Mucosa of gallbladder (tissue), 1 donor: Measurements from ENCODE around the gene LIN54. TPM values are rescaled to one million over a fixed set of nuclear protein-coding genes. Genes with fewer than 3 reads are reported as not detected.
"Not testable (repeated sequence)": the region's sequence is repeated elsewhere in the genome, so short reads cannot be mapped to it uniquely, and the experiment has no call there.

Source experiments
- DNase-seq: peaks from one replicate; pipeline ENCODE4 v3.0.0-alpha.2; 2020; ENCODE audit warnings: low spot score
- total RNA-seq: library from RNA; stranded (reverse); gene quantifications from one replicate; pipeline ENCODE4 v1.2.1, GENCODE V29; 2021
- donor health status: DM: no; HTN: no; CAD: no.

Gene LIN54
- total RNA-seq, 1 donor from 2014 or later = 11.5 TPM

DNA sequence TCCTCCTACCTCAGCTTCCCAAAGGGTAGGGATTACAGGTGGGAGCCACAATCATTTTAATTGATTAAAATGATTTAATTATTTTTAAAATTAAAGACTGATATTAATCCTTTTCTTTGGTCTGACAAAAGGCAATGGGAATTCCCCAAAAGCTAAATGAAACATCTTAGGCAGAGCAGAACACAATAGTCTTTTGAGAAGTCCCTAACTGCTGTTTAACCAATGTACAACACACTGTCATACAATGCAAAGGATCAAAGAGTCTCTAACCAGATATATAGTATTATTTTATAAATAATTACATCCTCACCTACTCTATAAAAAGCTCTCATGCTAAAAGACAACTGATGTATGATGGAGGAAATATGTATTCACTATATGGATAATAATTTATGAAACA is 63.1 kb downstream of the LIN54 start:
- no peak for DNase-seq

DNA sequence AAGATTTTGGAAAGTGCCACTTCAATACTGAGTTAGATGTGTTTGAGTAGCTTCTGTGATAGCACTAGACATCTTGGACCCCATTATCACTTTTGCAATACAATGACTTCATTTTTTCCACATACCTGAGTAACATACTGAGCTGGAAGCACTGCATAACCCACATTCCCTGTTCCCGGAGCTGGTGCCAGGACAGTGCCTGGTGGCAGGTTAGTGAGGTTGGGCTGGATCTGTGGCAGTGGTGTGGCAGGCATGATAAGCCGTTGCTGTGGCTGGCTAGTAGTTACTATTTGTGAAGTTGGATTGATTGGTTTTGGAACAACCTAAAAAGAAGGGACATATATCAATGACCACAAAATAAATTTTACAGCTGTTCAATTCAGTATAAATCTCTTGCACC is 71.2 kb downstream of the LIN54 start:
- DNase-seq = no peak

DNA sequence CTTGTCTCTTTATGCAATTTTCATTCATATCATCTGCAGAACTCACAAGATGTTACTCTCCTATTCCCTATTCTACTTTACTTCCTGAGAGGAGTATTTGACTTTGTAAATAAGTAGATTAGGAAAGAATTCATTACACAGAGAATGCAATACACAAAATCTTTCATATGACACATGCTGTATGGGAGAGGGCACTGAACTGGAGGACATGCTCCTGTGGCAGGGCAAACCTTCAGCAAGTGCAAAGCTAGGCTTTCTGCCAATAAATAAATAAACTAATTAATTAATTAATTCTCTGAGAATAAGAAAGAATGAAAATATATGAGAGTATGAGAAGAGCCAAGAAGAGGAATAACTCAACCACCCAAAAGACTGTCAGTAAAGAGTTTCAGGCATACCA is 76.2 kb downstream of the LIN54 start:
- no peak for DNase-seq

DNA sequence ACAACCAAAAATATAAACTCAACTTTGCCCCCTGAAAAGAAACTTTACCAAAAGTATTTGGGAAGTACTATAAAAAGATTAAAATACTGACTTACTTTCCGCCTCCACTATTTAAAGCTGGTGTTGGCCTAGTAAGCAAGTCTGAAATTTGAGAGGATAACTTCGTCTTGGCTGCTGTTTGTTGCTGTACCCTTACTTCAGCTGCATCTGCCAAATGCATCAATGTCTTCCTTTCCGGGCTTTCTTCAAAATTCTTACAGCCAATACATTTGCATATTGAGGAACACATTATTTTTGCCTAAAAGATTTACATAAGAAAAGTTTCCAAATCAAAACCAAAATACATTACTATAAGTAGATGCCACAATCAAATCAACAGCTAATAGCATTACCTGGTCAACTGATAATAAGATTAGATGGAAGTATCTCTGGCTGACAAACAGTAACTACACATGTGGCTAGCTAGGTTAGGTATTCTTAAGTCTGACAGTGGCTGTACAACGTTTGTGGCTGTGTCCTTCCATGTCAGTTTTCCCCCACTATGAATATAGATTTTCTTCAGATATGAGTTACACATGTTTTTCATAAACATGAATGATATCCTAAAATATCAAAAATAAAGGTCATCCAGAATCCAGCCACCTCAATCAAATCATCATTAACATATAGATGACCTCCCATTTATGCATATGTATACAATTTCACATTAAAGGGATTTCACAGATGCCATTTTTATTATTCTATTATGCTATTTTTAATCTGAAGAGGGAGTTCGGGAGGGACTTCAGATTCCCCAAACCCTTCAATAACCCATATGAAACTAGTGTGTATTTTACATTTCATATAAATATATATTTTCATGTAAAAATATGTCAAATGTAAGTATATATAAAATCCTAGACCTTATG is 79.5 kb downstream of the LIN54 start:
- no peak for DNase-seq

DNA sequence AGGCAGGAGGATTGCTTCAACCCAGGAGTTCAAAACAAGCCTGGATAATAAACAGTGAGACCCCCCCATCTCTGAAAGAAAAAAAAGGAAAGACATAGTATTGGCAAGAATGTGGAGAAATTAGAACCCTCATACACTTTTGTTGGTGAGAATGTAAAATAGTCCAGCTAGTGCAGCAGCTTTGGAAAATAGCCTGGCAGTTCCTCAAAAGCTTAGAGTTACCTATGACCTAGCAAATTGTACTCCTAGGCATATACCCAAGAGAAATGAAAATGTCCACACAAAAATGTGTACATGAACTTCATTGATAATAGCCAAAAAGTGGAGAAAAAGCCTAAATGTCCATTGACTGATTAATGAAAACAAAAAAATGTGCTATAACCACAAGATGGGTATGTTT is 88.8 kb downstream of the LIN54 start:
- DNase-seq = no peak

DNA sequence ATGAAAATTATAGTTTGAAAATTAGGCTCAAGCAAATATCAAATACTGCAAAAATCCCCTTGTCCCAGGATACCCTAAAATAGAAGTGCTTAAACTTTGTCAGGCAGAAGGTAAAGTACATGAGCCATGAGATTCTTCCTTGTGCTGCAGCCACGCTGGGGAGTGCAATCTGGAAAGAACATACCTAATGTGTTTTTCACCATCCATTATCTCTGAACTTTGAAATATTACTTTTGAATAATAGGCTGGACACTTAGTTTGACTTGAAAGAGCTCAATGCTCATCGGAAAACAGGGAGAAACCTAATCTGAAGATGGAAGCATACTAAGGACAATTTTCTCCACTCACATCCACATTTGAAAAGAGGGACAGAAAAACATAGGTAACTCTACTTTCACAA is 91.2 kb downstream of the LIN54 start:
- DNase-seq = no peak

DNA sequence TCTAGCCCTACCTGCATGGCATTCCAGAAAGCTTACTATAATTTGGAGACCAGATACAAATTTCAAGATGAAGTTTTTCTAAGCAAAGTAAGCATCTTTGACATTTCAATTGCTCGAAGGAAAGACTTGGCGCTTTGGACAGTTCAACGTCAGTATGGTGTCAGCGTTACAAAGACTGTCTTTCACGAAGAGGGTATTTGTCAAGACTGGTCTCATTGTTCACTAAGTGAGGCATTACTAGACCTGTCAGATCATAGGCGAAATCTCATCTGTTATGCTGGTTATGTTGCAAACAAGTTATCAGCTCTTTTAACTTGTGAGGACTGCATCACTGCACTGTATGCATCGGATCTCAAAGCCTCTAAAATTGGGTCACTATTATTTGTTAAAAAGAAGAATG is 92.5 kb downstream of the LIN54 start:
- no peak for DNase-seq

DNA sequence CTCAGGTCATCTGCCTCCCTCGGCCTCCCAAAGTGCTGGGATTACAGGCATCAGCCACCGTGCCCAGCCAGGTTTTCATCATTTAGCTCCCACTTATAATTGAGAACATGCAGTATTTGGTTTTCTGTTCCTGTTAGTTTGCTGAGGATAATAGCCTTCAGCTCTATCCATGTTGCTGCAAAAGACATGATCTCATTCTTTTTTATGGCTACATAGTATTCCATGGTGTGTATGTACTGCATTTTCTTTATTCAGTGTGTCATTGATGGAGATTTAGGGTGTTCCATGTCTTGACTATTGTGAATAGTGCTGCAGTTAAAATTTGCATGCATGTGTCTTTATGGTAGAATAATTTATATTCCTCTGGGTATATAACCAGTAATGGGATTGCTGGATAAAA is 96.7 kb downstream of the LIN54 start:
- not testable (repeated sequence) for DNase-seq

DNA sequence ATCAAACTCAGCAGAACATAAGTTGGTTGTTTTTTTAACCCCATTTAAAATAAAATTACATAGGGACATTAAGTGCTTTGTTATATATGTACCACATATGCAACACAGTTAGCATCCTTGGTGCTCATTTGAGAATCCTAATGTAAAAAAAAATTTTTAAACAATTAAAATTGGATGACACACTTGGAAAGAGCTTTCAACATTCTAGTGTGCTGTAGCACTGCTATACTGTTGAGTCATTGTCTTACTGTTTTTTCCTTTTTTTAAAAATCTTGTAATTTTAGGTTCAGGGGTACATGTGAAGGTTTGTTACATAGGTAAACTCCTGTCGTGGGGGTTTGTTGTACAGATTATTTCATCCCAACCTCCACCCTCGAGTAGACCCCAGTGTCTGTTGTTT is 97.3 kb downstream of the LIN54 start:
- no peak for DNase-seq

DNA sequence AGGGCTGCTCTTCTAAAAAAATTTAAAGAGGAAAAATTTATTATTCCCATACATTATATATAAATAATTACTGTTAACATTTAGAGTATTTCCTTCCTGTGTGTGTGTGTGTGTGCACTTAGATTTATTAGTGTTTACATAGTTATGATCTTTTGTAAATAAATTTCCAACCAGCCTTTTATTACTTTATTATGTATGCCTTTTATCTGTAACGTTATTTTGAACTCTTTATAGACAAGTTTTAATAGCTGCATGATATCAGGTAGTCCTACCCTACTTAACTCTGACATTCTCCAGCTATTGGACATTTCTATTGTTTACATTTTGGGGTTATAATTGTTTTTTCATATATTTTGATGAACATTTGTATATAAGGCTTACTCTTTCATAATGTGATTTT is 101.3 kb downstream of the LIN54 start:
- DNase-seq = no peak

DNA sequence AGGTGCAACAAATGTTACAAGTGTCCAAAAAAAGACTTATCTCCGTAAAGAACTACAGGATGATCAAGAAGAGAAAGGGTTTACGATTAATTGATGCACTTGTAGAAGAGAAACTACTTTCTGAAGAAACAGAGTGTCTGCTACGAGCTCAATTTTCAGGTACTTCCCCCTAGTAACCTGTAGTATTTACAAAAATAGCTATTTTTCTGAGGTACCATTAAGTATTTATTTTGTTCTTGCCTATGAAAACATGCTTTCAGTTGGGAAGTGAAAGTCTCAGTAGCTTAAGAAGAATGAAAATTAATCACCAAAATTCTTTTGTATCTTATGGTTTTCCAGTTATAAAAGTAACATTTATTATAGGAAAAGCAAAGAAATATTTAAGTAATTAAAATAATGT is 104.2 kb downstream of the LIN54 start:
- no peak for DNase-seq

DNA sequence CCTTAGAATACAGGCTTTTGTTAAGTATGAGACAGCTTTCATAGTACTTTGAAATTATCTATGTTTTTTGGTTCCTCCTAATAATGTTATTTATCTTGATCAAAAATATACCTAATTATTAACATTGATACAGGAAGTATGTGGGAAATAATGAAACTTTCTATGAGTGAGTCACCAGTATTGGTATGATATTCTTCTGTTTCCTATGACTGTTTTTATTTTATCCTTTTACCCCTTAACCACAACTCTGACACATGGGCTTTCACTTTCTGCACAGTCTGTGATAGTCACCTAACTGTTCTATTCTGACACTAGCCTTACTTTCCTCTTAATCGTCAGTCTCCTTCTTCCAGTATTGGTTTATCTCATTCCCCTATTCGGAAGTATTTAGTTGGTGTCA is 105.4 kb downstream of the LIN54 start:
- DNase-seq = no peak

DNA sequence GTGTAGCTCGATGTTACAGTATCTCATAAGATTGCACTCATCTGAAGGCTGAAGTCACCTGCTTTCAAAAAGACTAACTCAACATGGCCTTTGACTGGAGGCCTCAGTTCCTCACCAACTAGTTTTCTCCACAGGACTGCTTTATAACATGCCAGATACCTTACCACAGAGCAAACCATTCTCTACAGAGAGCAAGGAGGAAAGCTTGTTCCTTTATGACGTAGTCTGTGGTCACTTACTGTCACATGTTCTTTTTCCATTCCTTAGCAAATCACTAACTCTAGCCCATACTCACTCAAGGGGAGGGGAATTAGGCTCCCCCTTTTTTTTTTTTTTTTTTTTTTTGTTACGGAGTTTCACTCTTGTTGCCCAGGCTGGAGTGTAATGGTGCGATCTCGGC is 106.9 kb downstream of the LIN54 start:
- DNase-seq = no peak

DNA sequence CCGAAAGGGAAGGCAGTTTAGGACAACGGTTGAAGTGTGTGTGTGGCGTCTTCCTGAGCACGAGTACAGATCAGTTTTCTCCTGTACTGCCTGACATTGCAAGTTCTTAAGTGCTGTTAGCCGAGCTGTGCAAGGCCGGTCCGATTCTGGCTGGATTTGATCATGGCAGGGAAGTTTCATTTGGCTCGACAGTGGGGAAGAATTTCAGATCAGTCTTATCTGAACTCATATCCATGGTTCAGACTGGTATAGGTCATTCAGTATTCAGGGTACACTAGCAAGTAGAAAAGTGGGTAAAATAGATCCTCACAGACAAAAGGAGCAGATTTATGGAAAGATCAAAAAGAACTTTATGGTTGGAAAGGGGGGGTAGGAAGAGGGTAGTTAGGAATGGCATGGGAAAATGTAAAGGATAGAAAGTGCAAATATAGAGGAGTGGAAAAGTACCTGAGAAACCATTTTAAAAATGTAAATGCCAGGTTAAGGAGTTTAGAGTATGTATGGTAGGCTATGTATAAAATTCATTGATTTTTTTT is 109.4 kb downstream of the LIN54 start:
- DNase-seq = no peak

DNA sequence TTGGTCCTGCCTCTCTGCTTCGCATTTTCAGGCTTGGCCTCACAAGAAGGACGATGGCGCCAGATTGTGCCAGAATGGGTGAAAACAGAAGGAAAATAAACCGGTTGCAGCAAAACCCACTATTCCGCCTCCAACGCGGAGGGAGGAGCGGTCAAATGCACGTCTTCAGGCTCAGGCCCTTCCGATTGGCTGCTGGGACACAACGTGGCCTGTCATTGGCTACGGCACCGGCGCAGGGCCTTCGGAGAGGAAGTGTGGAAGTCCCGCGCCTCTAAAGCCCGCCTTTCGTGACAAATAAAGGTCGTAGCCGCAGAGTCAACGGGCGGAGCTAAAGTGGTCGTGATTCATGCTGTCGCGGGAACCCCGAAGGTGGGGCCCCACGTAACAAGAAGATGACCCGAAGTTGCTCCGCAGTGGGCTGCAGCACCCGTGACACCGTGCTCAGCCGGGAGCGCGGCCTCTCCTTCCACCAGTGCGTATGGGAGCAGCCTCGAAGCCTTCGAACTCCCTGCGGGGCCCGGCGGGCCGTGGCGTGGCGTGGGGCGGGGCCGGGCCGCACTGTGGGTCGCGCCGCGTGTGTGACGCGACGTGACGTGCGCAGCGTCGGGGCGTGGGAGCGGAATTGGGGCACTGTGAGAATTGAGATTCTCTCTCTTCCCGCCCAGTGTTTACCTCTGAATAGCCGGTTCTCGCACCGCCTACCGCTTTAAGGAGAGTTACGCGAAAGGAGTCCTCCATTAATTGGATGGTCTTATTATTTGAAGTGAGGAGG is 110.0 kb downstream of the LIN54 start, which contains the start of gene THAP9:
THAP9 (plus strand) TSS at position 325 of the 772 bp plus-strand sequence; CDS start at position 393, 68 bp downstream.
- DNase-seq = peak; percentile 99

DNA sequence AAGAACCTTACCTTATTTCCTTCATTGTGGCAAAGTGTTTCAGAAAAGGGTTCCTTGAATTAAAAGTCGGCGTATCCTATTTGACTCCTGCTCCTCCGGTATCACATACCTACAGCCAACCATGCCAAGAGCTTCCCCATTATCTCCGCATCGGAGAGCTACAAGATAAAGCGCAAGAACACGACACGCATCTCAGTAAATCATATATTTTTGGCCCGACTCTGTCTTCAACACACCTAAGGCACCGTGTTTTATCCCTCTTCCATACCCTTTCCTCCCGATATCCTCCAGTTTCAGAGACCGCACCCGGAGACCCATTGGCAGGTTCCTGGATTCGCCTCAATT is 110.6 kb downstream of the LIN54 start:
- no peak for DNase-seq

DNA sequence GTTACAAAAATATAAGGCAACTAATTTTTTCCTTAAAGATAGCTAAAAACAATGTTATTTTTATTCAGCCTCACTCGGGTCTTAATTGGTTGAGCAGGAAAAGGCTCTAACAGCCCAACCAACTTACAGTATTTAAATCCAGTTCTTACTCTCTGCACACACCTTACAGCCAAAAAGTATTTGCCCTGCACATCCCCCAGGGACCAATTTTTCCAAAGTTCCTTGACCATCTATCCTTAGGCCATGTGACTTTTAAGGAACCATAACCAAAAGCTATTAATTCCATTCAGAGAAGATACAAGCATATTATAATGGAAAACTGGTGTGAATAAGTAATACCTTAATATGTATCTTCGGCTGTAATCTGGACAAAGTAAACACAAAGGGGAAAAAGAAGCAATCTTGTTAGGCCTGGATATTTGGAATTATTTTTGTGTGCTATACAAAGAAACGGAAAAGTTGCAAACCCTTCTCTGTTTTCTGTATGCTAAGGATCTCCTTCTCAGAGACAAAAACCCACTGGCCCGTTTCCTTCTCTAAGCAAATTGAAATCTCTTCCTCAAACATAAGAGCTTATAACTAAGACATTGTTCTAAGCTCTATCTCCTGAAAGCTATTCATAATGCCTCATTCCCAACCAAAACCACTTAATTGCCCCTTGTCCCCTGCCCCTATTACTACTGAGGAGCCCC is 111.1 kb downstream of the LIN54 start:
- DNase-seq = no peak

DNA sequence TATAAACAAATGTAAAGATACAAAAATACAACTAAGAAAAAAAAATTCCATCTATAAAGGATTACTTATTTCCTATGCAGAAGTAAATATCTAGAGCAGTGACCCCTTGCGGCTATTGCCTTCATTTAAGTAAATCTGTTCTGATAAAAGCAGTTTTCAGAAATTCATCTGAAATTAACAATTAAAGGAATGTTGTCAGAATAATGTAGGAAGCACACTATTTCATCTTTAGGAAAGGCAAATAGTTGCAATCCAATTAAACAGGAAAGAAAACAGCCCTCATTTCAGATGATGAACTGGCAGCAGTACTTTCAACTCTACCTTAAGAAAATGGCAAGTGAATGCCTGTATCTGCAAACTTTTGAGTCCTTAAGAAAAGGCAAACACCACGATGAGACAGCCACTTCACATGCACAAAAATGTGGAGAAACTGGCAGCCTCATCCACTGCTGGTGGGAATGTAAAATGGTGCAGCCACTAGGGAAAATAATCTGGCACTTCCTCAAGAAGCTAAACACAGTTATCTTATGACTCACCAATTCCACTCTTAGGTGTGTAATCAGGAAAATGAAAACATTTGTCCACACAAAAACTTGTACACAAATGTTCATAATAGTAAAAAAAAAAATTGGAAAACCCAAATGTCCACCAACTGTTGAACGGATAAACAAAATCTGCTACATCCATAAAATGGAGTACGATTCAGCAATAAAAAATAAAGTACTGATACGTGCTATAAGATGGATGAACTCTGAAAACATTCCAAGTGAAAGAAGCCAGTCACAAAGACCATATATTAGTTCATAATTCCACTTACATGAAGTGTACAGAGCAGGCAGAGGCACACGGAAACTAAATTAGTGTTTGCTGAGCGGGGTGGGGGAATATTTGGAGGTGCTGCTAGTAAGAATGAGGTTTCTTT is 112.0 kb downstream of the LIN54 start:
- DNase-seq = peak; percentile 15

DNA sequence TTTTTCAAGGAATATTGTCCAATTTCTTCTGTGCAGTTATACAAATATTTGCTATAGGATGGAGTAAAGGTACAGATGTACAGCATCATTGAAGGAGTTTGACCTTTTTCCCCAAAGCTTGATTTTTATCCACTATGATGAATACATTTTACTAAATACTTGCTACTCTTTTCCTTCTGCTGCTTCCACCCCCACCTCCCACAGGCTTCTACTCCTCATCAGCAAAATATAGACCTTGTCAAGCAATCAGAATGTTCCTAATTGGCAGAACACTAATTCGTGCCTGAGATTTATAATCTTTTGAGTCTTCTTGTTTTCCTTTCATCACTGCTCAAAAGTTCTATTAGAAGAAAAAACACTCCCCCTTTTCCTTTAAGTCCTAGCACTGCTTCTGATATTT is 113.9 kb downstream of the LIN54 start:
- DNase-seq = no peak

DNA sequence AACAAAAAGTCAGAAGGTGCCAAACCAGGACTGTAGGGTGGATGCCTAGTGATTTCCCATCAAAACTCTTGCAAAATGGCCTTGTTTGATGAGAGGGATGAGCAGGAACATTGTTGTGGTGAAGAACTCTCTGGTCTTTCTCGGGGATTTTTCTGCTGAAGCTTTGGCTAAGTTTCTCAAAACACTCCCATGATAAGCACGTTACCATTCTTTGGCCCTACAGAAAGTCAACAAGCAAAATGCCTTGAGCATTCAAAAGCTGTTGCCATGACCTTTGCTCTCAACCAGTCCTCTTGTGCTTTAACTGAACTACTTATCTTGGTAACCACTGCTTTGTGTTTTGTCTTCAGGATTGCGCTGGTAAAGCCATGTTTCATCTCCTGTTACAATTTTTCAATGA is 116.7 kb downstream of the LIN54 start:
- DNase-seq = no peak

DNA sequence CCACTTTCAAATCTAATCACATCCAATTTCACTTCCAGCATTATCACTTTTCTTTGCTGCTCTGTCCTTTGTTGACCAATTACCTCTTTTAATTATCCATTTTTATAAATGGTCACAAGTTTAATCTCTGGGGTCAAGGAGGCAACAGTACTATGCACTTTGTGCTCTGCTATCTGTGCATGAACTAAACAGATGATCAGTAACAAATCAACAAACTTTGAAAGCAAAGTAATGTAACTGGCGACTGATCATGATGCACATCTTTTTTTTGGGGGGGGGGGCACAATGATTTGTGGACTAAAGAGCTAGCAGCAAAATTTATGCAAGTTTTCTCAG is 118.2 kb downstream of the LIN54 start:
- DNase-seq = no peak
